Activated T-cell treated with anti-CD3 and anti-CD28 coated beads, Interleukin-2, amount 50 U/mL, for 4 hours (primary cell): ENCODE data around the gene FOXRED1. TPM values are rescaled to one million over a fixed set of nuclear protein-coding genes. Genes with fewer than 3 reads are reported as not detected.
"Not testable (repeated sequence)": the region's sequence is repeated elsewhere in the genome, so short reads cannot be mapped to it uniquely, and the experiment has no call there.

Source experiments
- ATAC-seq, 2 donors: fragments of 200-7000 bp; cut with Tn5 transposase; one replicate each; pipeline ENCODE4 v1.10.0; 2021
- DNase-seq: peaks from one replicate; pipeline ENCODE4 v3.0.0-alpha.2; 2020
- H3K27me3 Mint-ChIP-seq: one replicate; pipeline ENCODE4 v1.8.0; 2021; ENCODE audit warnings: low read depth, mixed read lengths
- H3K36me3 Mint-ChIP-seq: one replicate; pipeline ENCODE4 v1.8.0; 2022; ENCODE audit warnings: mixed read lengths; ENCODE audit not compliant: insufficient read depth
- H3K4me1 Mint-ChIP-seq: one replicate; pipeline ENCODE4 v1.8.0; 2021; ENCODE audit warnings: low read depth, mixed read lengths
- H3K4me3 Mint-ChIP-seq: one replicate; pipeline ENCODE4 v1.8.0; 2021; ENCODE audit warnings: mild to moderate bottlenecking, moderate library complexity, mixed read lengths
- H3K9me3 Mint-ChIP-seq: one replicate; pipeline ENCODE4 v1.8.0; 2021; ENCODE audit warnings: mixed read lengths
- total RNA-seq, 3 donors: library from RNA; stranded (reverse); gene quantifications; one replicate each; pipeline ENCODE4 v1.2.1, GENCODE V29; 2021

FOXRED1 gene
- 10 to 100 TPM; 51.2 to 55.5 (median 51.4) TPM for total RNA-seq

DNA sequence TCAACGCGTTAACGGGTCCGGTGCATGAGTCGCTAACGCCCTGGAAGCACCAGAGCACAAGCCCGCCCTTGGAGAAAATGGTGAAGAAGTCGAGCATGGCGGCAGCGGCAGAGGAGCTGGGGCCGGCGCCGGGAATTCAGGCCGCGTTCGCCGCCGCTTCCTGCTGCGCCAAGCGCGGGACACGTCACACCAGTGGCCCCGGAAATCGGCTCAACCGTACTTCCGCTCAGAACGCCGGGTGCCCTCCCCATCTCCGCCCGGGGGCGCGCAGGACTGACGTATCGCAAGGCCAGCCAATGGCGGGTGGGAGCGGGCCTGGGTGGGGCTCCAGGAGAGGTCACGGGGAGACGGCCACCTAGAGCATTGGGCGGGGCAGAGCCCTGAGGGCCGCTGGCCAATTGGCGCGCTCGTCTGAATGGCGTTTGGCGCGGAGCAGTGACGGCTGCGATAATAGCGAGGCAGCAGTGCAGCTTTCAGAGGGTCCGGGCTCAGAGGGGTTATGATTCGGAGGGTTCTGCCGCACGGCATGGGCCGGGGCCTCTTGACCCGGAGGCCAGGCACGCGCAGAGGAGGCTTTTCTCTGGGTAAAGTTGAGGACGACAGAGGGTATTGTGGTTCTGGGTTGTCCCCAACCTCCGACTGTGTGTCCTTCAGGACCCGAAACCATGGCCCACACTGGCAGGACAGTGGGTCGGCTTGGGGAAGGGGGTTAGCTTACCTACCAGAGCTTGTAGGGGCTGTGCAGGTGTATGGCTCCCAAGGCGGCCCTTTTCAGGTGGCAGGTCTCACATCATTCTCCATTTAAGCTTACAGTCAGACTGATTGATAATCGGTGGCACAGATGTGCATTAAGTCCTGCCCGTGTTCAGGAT lies at the start of gene FOXRED1, which contains the start of gene SRPRA:
Gene FOXRED1 (plus strand): TSS at position 447 of the 872 bp plus-strand sequence. CDS start 53 bp downstream, at position 500.
Gene SRPRA (minus strand): TSS at position 188 of the 872 bp plus-strand sequence. CDS start 91 bp downstream, at position 97.
- H3K4me3 Mint-ChIP-seq, result peak within 1 kb of the TSS; percentile 99
- peaks cover 38% of the 10 kb centered on the region for H3K4me1 Mint-ChIP-seq
- DNase-seq (peak; percentile 100), ATAC-seq (peak; percentile 99)
- H3K27me3 Mint-ChIP-seq, result no peaks in the 10 kb centered on the region
- peaks cover 40% of the 10 kb centered on the region for H3K36me3 Mint-ChIP-seq
- no peaks in the 10 kb centered on the region for H3K9me3 Mint-ChIP-seq

DNA sequence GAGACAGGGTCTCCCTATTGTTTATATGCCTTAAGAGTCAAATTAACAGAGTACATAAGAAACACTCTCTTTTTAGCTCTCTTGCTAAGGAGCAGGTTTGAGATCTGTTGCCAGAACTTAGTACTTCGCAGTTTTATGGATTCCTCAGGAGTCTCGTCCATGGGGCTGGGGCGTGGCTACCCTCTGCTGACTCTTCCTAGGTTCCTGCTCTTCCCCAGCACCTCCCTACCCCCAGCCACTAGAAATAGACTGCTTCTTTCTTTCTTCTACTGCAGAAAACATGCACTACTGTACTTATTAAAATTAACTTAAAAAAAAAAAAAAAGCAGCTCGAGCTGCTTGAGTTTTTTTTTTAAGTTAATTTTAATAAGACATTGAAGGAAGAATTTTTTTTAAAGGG lies 49.4 kb upstream of the FOXRED1 start:
- Mint-ChIP-seq H3K36me3 (peaks cover 5% of the 10 kb centered on the region), H3K27me3 (no peaks in the 10 kb centered on the region), H3K9me3 (no peaks in the 10 kb centered on the region), H3K4me1 (peaks cover 24% of the 10 kb centered on the region), H3K4me3 (no peak overlapping the region)
- ATAC-seq, result no peak
- DNase-seq, result no peak

DNA sequence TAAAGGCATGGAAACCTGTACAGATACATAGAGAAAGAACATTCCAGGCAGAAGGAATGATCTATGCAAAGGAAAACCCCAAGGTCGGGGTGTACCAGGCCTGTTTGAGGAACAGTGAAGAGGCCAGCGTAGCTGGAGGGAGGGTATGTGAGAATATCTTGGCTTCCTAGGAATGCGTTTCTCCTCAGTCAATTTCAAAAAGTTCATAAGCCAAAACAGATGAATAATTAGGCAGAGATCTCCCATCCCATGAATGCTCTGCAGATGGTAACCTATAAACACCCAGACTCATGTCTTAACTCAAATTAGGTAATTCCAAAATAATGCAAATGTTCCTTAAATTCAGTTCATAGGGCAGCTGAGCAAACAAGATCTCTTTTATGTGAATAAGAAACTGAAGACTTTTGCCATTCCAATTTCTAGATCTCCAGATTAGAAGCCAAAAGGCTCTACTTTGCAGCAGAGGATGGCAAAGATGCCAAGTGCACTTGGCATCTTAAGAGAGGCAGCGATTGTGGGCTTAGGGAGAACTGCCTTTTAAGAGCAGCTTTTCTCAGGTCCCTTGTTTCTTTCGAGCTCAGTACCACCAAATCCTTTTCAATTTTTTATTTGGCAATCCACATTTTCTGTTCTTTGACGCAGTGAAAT lies 44.2 kb upstream of the FOXRED1 start:
- no peaks in the 10 kb centered on the region for H3K27me3 Mint-ChIP-seq
- no peak for DNase-seq
- ATAC-seq, result no peak
- no peaks in the 10 kb centered on the region for H3K9me3 Mint-ChIP-seq
- H3K4me3 Mint-ChIP-seq, result no peak overlapping the region
- peaks cover 5% of the 10 kb centered on the region for H3K36me3 Mint-ChIP-seq
- no peaks in the 10 kb centered on the region for H3K4me1 Mint-ChIP-seq

DNA sequence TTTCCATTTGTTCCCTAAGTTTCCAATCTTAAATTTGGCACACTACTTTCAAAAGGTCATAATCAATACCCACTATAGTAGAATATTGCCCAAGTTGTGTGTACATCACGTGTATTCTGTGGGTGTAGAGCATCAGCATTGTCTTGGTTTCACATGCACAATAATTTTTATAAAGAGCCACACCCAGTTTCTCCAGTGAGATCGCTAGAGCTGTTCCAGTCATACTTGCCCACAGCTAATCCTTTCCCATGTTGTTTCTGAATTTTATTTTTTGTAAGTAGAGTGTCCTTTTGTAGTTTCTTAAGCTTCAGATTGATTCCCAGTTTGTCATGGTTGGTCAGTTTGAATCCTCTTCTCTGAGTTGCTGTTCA lies 43.7 kb upstream of the FOXRED1 start:
- ATAC-seq (no peak), DNase-seq (no peak)
- H3K9me3 Mint-ChIP-seq, result no peaks in the 10 kb centered on the region
- H3K4me1 Mint-ChIP-seq, result no peaks in the 10 kb centered on the region
- peaks cover 5% of the 10 kb centered on the region for H3K36me3 Mint-ChIP-seq
- H3K4me3 Mint-ChIP-seq, result no peak overlapping the region
- no peaks in the 10 kb centered on the region for H3K27me3 Mint-ChIP-seq

DNA sequence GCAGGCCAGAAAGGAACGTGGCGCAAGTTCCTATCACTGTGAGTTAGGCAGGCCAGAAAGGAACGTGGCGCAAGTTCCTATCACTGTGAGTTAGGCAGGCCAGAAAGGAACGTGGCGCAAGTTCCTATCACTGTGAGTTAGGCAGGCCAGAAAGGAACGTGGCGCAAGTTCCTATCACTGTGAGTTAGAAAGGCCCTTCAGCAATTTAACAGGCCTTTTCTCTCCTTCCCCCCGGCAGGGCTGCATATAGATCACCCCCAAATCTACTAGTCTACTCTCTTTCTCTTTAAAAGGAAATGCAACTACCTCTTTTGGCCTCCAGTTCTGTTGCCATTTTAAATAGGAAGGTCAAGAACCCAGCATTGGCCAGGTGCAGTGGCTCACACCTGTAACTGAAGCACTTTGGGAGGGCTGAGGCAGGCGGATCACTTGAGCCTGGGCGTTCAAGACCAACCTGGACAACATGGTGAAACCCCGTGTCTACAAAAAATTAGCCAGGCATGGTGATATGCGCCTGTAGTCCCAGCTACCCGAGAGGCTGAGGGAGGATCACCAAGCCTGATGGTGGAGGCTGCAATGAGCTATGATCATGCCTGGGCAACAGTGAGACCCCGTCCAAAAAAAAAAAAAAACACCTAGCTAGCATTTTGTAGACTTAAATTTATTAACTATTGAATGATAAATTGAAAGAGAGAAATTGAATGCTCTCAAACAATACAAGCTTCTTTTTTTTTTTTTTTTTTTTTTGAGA lies 42.4 kb upstream of the FOXRED1 start:
- ATAC-seq (no peak), DNase-seq (no peak)
- Mint-ChIP-seq H3K9me3 (no peaks in the 10 kb centered on the region), H3K4me1 (no peaks in the 10 kb centered on the region), H3K27me3 (no peaks in the 10 kb centered on the region), H3K36me3 (peaks cover 6% of the 10 kb centered on the region), H3K4me3 (no peak overlapping the region)

- Mint-ChIP-seq H3K4me1 (no peaks in the 10 kb centered on the region), H3K36me3 (peaks cover 6% of the 10 kb centered on the region), H3K9me3 (no peaks in the 10 kb centered on the region), H3K4me3 (no peak overlapping the region), H3K27me3 (no peaks in the 10 kb centered on the region)
- DNase-seq, result no peak
- no peak for ATAC-seq
Measured at GRCh38 chr11:126229858-126230540, 39.0 kb upstream of the FOXRED1 start.

- Mint-ChIP-seq H3K9me3 (no peaks in the 10 kb centered on the region), H3K27me3 (no peaks in the 10 kb centered on the region), H3K4me3 (no peak overlapping the region), H3K4me1 (no peaks in the 10 kb centered on the region), H3K36me3 (peaks cover 15% of the 10 kb centered on the region)
- DNase-seq (no peak), ATAC-seq (no peak)
Measured at GRCh38 chr11:126231725-126232459, 37.1 kb upstream of the FOXRED1 start.

DNA sequence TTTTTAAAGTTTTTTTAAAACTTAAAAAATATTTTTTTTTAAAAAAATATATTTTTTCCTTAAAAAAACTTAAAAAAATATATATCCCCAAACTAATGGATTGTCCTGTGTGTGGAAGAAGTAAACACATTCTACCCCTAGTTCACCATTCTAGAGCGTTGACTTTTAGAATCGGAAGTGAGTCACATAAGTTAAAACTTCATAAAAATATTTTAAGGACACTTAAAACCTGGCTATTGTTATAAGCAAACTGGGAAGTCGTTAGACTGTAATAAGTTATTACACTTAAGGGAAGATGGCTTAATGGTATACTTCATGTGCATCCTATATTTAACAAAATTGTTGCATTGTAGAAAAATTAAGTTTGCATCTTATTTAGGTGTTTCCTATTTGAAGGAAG lies 36.3 kb upstream of the FOXRED1 start:
- DNase-seq (no peak), ATAC-seq (no peak)
- H3K4me3 Mint-ChIP-seq, result no peak overlapping the region
- no peaks in the 10 kb centered on the region for H3K27me3 Mint-ChIP-seq
- H3K36me3 Mint-ChIP-seq, result peaks cover 15% of the 10 kb centered on the region
- H3K4me1 Mint-ChIP-seq, result no peaks in the 10 kb centered on the region
- H3K9me3 Mint-ChIP-seq, result no peaks in the 10 kb centered on the region

- Mint-ChIP-seq H3K4me3 (no peak overlapping the region), H3K9me3 (no peaks in the 10 kb centered on the region), H3K36me3 (peaks cover 15% of the 10 kb centered on the region), H3K27me3 (no peaks in the 10 kb centered on the region), H3K4me1 (no peaks in the 10 kb centered on the region)
- ATAC-seq, result no peak
- DNase-seq, result no peak
Measured at GRCh38 chr11:126233391-126233790, 35.6 kb upstream of the FOXRED1 start.

- Mint-ChIP-seq H3K27me3 (no peaks in the 10 kb centered on the region), H3K36me3 (peaks cover 19% of the 10 kb centered on the region), H3K4me1 (no peaks in the 10 kb centered on the region), H3K4me3 (no peak overlapping the region), H3K9me3 (no peaks in the 10 kb centered on the region)
- DNase-seq (no peak), ATAC-seq (no peak)
Measured at GRCh38 chr11:126246636-126247035, 22.3 kb upstream of the FOXRED1 start.

DNA sequence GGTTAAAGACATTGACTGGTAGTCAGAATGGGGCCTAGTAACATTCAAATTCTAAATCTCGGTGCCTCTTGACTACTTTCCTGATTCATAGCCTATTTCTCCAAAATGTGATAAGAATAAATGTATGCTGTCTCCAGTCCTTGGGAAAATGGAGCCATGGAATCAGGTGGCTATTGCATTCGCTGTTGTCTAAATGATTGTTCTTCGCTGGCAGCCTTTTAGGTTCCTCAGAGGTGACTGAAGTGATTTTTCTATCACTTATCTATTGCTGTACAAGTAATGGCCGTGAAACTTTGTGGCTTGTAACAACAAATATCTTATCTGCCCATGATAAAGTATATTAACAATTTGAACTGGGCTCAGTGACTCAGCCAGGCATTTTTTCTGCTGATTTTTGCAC lies 15.7 kb upstream of the FOXRED1 start:
- no peaks in the 10 kb centered on the region for H3K27me3 Mint-ChIP-seq
- H3K9me3 Mint-ChIP-seq, result no peaks in the 10 kb centered on the region
- no peaks in the 10 kb centered on the region for H3K4me1 Mint-ChIP-seq
- DNase-seq (no peak), ATAC-seq (no peak)
- no peak overlapping the region for H3K4me3 Mint-ChIP-seq
- peaks cover 16% of the 10 kb centered on the region for H3K36me3 Mint-ChIP-seq

DNA sequence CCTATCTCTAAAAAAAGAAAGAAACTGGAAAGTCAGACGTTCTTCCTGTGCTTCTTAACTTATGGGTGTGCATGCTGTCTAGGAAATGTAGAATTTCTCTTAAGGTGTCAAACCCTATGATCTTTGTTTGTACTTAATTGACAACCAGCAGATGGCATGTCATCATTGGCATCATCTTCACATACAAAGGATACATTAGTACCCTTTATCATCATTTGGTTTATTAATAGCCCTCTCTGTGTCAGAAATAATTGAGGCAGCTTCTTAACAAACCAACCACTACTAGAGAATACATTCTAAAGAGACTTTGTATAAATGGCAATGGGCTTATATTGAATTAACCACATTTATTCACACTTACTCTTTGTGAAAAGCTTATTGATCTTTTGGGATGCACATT lies 14.1 kb upstream of the FOXRED1 start:
- H3K27me3 Mint-ChIP-seq, result no peaks in the 10 kb centered on the region
- no peak for DNase-seq
- H3K4me1 Mint-ChIP-seq, result no peaks in the 10 kb centered on the region
- peaks cover 14% of the 10 kb centered on the region for H3K36me3 Mint-ChIP-seq
- ATAC-seq, result no peak
- no peaks in the 10 kb centered on the region for H3K9me3 Mint-ChIP-seq
- H3K4me3 Mint-ChIP-seq, result no peak overlapping the region

DNA sequence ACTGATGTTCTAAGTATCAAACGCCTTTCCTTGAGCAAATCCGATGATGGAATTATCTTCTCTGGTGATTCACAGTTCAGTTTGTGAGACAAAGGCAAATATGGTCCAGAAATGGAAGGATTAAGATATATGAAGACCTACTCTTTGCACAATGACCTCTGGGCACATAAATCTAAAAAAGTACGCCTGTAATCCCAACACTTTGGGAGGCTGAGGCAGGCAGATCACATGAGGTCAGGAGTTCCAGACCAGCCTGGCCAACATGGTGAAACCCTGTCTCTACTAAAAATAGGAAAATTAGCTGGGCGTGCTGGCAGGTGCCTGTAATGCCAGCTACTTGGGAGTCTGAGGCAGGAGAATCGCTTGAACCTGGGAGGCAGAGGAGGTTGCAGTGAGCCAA lies 13.4 kb upstream of the FOXRED1 start:
- H3K9me3 Mint-ChIP-seq, H3K27me3 Mint-ChIP-seq, H3K4me3 Mint-ChIP-seq, DNase-seq, H3K4me1 Mint-ChIP-seq, ATAC-seq: not testable (repeated sequence)
- peaks cover 14% of the 10 kb centered on the region for H3K36me3 Mint-ChIP-seq
